GM23338 (cell line): ENCODE measurements around the gene TBX2. TPM values are rescaled to one million over a fixed set of nuclear protein-coding genes. Genes with fewer than 3 reads are reported as not detected.

Experiments
- ATAC-seq: fragments of 200-7000 bp; cut with Tn5 transposase; 3 replicates; pipeline ENCODE4 v1.9.1; 2020
- DNase-seq: peaks from one replicate; pipeline ENCODE4 v3.0.0-alpha.2; 2015; ENCODE audit warnings: low spot score
- H2AFZ ChIP-seq: fragments of 200-600 bp; sonication (generic); 2 replicates; pipeline ENCODE4 v1.8.0; 2016; ENCODE audit warnings: antibody characterized with exemption, mild to moderate bottlenecking, moderate library complexity
- H3F3A ChIP-seq: fragments of 200-600 bp; sonication (generic); replicated peaks from 2 replicates; pipeline ENCODE4 v1.8.0; 2017; ENCODE audit warnings: antibody characterized with exemption, mixed run types, low read depth
- H3K27ac ChIP-seq: fragments of 200-600 bp; sonication (generic); 2 replicates; pipeline ENCODE4 v1.6.1; 2016; ENCODE audit warnings: low read depth
- H3K27me3 ChIP-seq: fragments of 200-600 bp; sonication (generic); 2 replicates; pipeline ENCODE4 v1.8.0; 2016; ENCODE audit warnings: mild to moderate bottlenecking, mixed run types, moderate library complexity; ENCODE audit not compliant: insufficient read depth
- H3K36me3 ChIP-seq: fragments of 200-600 bp; sonication (generic); 2 replicates; pipeline ENCODE4 v1.8.0; 2016; ENCODE audit warnings: mild to moderate bottlenecking; ENCODE audit not compliant: insufficient read depth
- H3K4me1 ChIP-seq: fragments of 200-600 bp; sonication (generic); 2 replicates; pipeline ENCODE4 v1.8.0; 2016; ENCODE audit warnings: mild to moderate bottlenecking, moderate library complexity; ENCODE audit not compliant: insufficient read depth
- H3K4me2 ChIP-seq: fragments of 200-600 bp; sonication (generic); 2 replicates; pipeline ENCODE4 v1.7.1; 2017; ENCODE audit warnings: mixed run types
- H3K4me3 ChIP-seq: fragments of 200-600 bp; sonication (generic); 2 replicates; pipeline ENCODE4 v1.6.1; 2016; ENCODE audit warnings: mixed run types
- H3K79me2 ChIP-seq: fragments of 200-600 bp; sonication (generic); replicated peaks from 2 replicates; pipeline ENCODE4 v1.8.0; 2017; ENCODE audit warnings: mild to moderate bottlenecking; ENCODE audit not compliant: insufficient read depth
- H3K9me2 ChIP-seq: fragments of 200-600 bp; sonication (generic); 2 replicates; pipeline ENCODE4 v1.8.0; 2017; ENCODE audit not compliant: insufficient read depth
- H4K20me1 ChIP-seq: fragments of 200-600 bp; sonication (generic); replicated peaks from 2 replicates; pipeline ENCODE4 v1.8.0; 2017; ENCODE audit warnings: mild to moderate bottlenecking; ENCODE audit not compliant: insufficient read depth
- H3K27ac Mint-ChIP-seq: 2 replicates; pipeline ENCODE4 v1.8.0; 2020; ENCODE audit warnings: inconsistent platforms, mild to moderate bottlenecking, moderate library complexity, mixed read lengths
- H3K27me3 Mint-ChIP-seq: 3 replicates; pipeline ENCODE4 v1.8.0; 2022; ENCODE audit warnings: low read depth, mild to moderate bottlenecking, moderate library complexity, mixed read lengths, inconsistent platforms; ENCODE audit not compliant: insufficient read depth, poor library complexity
- H3K36me3 Mint-ChIP-seq: 3 replicates; pipeline ENCODE4 v1.8.0; 2021; ENCODE audit warnings: low read depth, mild to moderate bottlenecking, inconsistent platforms, moderate library complexity, mixed read lengths
- H3K4me1 Mint-ChIP-seq: 3 replicates; pipeline ENCODE4 v1.8.0; 2020; ENCODE audit warnings: mild to moderate bottlenecking, inconsistent platforms, mixed read lengths
- H3K4me3 Mint-ChIP-seq: 3 replicates; pipeline ENCODE4 v1.8.0; 2021; ENCODE audit warnings: moderate library complexity, mild to moderate bottlenecking, inconsistent platforms, mixed read lengths
- H3K9me3 Mint-ChIP-seq: 3 replicates; pipeline ENCODE4 v1.8.0; 2020; ENCODE audit warnings: moderate library complexity, mild to moderate bottlenecking, inconsistent platforms, mixed read lengths
- ETS1 ChIP-seq: IDR thresholded peaks from 2 replicates; pipeline ENCODE4 v1.6.1; 2016; ENCODE audit warnings: antibody characterized with exemption
- EZH2phosphoT487 ChIP-seq: fragments of 200-600 bp; sonication (generic); IDR thresholded peaks from one replicate; pipeline ENCODE4 v1.8.1; 2018; ENCODE audit warnings: antibody characterized with exemption; ENCODE audit not compliant: unreplicated experiment
- JUNB ChIP-seq: IDR thresholded peaks from one replicate; pipeline ENCODE4 v1.6.1; 2016; ENCODE audit warnings: antibody characterized with exemption; ENCODE audit not compliant: unreplicated experiment
- POLR2AphosphoS5 ChIP-seq: IDR thresholded peaks from 2 replicates; pipeline ENCODE4 v1.6.1; 2016; ENCODE audit warnings: antibody characterized with exemption, low read depth
- REST ChIP-seq: IDR thresholded peaks from one replicate; pipeline ENCODE4 v1.6.1; 2018; ENCODE audit warnings: antibody characterized with exemption; ENCODE audit not compliant: unreplicated experiment
- ZNF114 ChIP-seq: fragments of 250-450 bp; sonication (Bioruptor Pico); IDR thresholded peaks from 2 replicates; pipeline ENCODE4 v1.5.0; 2020; ENCODE audit warnings: mild to moderate bottlenecking, moderate library complexity
- ZNF462 ChIP-seq: fragments of 250-450 bp; sonication (Bioruptor Pico); IDR thresholded peaks from 2 replicates; pipeline ENCODE4 v1.5.0; 2020; ENCODE audit warnings: mild to moderate bottlenecking, moderate library complexity
- polyA plus RNA-seq: library from polyadenylated mRNA; unstranded; fragments of >200 nt; fragmentation: Nextera tagmentation; extraction: Ambion mirVana; gene quantifications from 2 replicates; pipeline ENCODE4 v1.2.1, GENCODE V29; 2016
- total RNA-seq: library from RNA; depleted of rRNA; stranded (reverse); fragments of >200 nt; shearing (Covaris generic); gene quantifications from 2 replicates; pipeline ENCODE4 v1.2.3, GENCODE V29; 2014

TBX2 gene
- total and polyA plus RNA-seq, 2 experiments from 2014 or later, result not detected

GRCh38 chr17:61387511-61388305 lies 11.9 kb upstream of the TBX2 start (continued):
- no peak for TF ChIP-seq ZNF462 (CRISPR knock-in tag)
- no peak for TF ChIP-seq POLR2AphosphoS5
- no peak for TF ChIP-seq JUNB
- TF ChIP-seq ZNF114 (CRISPR knock-in tag), result no peak

- Histone ChIP-seq H3K27ac (no peak overlapping the region), H3K4me2 (no peak overlapping the region), H2AFZ (no peak overlapping the region), H3K4me3 (no peak overlapping the region), H3F3A (no peaks in the 10 kb centered on the region), H4K20me1 (no peaks in the 10 kb centered on the region), H3K9me2 (no peaks in the 10 kb centered on the region), H3K4me1 (no peaks in the 10 kb centered on the region), H3K27me3 (peaks cover 18% of the 10 kb centered on the region), H3K79me2 (no peaks in the 10 kb centered on the region), H3K36me3 (no peaks in the 10 kb centered on the region)
- DNase-seq (no peak), ATAC-seq (no peak)
- Mint-ChIP-seq H3K4me1 (peaks cover 11% of the 10 kb centered on the region), H3K27ac (no peak overlapping the region), H3K36me3 (no peaks in the 10 kb centered on the region; the same call in 2 of the 3 replicates), H3K4me3 (no peak overlapping the region), H3K9me3 (no peaks in the 10 kb centered on the region; the same call in 2 of the 3 replicates), H3K27me3 (peaks cover 24% of the 10 kb centered on the region)
- TF ChIP-seq ETS1, result no peak
- TF ChIP-seq REST, result no peak
- no peak for TF ChIP-seq POLR2AphosphoS5
- TF ChIP-seq EZH2phosphoT487, result no peak
These were observed 10.9 kb upstream of the TBX2 start for GRCh38 chr17:61388561-61389356.
